Activated T-cell treated with anti-CD3 and anti-CD28 coated beads, Interleukin-2, amount 50 U/mL, for 1 hour (primary cell): Measurements from ENCODE around the gene RFTN1.
"Not testable (repeated sequence)": the region's sequence is repeated elsewhere in the genome, so short reads cannot be mapped to it uniquely, and the experiment has no call there.

Source experiments
- DNase-seq: peaks from one replicate; pipeline ENCODE4 v3.0.0-alpha.2; 2020

Gene RFTN1

DNA sequence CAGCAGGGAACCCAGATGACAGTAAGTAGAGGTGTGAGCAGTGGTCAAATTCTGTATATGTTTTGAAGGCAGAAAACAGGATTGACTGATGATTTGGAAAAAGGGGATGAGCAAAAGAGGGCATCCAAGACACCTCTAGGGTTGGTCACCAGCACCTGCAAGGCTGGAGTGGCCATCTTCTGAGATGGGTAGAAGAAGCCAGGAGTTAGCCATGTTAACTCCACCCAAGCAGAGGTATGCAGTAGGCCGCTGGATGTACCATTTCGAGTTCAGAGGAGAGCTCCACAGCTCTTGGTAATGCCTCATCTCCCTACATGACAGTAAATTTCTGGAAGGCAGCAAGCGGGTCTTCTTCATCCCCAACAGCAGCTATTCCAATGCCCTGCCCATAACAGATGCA, 7.0 kb downstream of the RFTN1 start:
- no peak for DNase-seq

DNA sequence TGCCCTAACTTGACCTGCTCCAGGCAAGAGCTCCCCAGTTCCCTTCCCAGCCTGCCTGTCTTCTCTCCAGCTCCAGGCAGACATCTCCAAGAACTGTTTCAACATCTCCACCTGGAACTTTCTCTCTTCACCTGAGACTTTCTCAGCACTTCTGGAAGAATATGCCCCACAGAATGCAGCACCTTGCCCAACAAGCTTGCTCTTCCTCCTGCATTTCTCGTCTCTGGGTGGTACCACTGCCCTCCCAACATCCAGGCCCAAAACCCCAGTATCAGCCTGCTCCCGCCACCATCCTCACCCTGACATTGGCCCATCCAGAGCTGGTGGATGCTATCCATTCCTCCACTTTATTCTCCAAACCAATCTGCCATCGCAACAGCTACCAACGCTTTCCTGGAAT, 8.8 kb downstream of the RFTN1 start:
- DNase-seq: no peak

DNA sequence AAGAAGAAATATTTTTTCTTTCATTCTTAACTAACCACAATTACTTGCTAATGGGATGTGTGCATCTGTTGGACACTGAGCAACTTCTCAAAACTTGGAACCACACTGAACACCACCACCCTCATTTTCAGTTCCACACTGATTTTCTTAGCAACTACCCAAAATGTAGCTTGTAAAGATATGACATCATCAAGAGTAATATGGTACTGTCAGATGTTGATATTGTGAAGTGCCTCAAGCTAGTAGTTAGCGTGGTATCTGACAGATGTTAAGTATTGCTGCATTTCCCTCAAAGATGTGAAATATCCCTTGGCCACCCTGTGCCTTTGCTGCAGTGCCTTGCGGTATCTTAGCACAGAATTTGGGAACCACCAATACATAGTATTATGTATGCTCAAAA, 9.3 kb downstream of the RFTN1 start:
- no peak for DNase-seq

DNA sequence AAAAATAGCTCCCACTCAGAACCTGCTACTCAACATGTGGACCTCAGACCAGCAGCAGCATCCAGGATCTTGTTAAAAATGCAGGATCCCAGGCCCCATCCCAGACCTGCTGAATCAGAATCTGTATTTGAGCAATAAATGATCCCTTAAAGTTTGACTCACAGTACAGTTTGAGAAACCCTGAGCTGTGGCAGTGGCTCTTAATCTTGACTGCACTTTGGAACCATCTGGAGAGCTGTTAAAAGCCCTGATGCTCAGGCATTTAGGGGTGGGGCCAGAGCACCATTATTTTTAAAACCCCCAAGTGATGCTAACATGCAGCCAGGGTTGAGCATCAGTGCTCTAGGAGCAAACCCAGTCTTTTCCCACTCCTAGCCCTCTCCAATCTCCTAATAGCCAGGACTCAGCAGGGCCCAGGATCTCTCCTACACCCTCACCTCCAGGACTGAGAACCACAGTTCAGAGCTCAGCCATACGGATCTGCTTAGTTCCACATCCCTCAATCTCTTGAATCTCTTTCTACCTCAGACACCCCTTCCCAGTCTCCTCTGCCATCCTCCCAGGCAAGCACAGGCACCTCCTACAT, 10.2 kb downstream of the RFTN1 start:
- DNase-seq: no peak

DNA sequence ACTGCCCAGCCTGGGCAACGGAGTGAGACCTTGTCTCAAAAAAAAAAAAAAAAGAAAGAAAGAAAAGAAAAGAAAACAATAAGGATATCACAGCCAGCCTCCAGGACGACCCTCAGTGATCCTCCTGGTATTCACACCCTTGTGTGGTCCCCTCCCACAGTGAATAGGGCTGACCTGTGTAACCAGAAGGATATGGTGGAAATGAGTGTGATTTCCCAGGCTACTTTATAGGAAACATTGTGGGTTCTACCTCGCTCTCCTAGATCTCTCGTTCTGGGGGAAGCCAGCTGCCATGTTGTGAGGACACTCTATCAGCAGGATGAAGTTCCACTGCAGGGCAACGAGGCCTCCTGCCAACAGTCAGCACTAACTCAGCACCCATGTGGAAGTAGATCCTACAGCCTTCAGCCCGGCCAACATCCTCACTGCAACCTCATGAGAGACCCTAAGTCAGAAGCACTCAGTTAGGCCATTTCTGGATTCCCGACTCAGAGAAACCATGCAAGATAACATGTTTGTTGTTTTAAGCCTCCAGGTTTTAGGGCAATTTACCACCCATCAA, 11.1 kb downstream of the RFTN1 start:
- no peak for DNase-seq

DNA sequence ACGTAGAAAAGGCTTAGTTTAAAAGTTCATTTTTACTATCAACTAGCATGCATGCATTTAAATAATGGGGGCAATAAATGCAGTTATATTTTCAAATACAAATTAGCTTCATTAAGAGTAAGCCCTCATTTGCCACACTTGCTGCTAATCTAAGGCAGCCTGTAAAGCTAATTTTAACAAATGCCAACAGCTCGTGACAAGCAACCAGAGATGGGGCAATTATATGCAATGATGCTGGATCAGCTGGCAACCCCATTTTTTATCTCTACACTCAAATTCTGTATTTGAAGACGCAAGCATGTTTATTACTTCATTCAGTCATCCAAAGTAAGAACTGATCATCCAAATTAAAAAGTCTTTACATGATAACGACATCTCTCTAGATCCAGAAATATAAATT, 12.1 kb downstream of the RFTN1 start:
- DNase-seq: no peak

DNA sequence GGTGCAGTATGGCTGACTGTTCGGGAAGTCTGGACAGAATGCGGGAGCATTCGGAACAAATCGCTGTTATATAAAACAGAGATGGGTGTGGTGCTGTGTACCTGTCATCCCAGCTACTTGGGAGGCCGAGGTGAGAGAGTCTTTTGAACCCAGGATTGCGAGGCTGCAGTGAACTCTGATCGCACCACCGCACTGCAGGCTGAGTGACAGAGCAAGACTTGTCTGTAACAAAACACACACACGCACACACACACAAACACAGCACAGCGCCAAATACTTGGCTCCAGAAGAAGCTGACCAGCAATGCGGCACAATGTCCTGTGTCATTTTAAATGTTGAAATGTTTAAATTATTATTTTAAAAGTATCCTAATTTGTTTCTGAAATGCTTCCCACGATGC, 12.6 kb downstream of the RFTN1 start:
- no peak for DNase-seq

DNA sequence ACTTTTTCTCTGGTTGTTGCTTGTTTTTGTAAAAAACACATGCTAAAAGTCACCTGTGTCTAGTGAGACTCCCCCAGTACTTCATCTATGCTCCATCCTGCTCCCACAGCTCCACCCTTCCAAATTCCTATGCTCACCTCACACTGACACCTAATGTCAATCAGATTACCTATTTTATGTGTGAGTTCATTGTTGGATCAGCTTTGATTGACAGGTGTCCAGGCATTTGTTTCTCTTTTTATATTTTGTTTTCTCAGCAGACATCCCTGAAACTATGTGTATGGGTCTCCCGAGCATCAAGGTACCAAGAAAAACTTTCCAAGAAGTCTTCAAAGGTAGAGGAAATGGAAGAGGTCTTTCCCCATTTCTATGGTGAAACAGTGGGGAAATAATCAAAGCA, 13.4 kb downstream of the RFTN1 start:
- no peak for DNase-seq

DNA sequence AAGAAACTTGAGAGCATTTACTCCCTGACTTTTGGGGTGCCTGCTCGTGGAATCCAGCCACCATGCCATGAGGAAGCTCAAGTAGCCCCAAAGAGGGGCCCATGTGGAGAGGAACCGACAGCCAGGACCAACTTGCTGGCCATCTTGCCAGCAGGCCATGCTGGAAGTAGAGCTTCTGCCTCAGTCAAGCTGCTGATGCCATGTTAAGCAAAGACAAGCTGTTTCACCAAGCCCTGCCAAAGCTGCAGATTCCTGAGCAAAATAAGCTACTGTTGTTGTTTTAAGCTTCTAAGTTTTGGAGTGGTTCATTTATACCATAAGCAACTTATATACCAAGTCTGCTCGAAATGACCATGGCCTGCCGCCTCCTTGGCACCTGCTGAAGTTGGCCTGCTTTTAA, 14.1 kb downstream of the RFTN1 start:
- no peak for DNase-seq

DNA sequence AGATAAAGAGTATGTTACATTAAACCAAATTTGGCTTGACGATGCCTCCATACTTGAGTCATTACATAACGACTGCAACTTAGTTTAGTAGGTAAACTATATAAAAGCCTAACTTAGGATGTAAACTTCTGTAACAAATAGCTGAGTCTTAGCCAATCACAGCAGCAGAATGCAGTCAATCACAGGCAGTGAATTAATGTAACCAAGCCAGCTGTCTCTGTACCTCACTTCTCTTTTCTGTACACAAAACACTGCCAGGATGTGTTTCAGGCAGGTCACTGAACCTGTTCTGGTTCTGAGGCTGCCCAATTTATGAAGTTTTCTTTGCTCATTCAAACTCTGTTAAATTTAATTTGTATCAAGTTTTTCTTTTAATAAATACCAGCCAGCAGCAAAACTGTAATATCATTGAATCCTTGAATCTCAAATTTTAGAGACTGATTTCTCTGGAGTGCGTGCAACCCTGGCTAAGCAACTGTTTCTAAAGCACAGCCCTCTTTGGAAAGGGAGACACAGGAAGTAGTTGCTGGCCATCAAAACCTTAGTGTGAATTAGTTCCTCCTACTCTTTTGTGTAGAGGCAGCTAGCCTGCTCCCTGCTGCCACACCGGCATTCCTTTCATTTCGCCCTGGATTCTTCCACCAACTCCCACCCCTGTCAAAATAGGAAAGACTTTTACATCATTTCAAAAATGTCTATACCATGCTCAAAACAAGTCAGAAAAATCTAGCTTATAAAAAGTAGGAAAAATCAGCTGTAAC, 15.2 kb downstream of the RFTN1 start:
- no peak for DNase-seq

DNA sequence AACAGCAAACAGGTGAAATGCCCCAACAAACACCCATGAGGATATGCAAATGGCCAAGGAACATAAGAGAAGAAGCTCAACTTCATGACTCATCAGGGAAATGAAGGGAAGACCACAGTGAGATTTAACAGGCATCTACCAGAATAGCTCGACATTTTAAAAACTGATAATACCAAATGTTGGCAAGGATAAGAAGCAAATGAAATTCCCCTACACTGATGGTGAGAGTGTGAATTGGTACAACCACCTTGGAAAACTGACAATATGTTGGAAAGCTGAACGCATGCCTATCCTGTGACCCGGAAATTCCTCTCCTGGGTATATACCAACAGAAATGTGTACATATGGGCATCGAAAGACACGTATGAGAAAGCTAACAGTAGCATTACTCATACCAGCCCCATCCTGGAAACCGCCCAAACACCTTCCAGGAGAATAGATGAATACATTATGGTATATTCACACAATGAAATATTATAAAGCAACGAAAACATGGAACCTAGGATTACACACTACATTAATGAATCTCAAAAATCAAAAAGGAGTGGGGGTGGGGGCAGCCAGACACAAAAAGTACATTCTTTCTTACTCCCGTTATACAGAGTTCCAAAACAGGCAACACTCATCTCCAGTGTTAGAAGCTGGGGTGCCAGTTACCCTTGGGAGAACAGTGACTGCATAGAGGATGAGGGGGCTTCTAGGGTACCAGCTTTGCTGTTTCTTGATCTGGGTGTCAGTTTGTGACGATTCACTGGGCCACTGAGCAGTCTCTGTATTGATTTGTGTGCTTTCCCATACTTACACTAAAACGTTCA, 16.9 kb downstream of the RFTN1 start:
- DNase-seq: no peak

DNA sequence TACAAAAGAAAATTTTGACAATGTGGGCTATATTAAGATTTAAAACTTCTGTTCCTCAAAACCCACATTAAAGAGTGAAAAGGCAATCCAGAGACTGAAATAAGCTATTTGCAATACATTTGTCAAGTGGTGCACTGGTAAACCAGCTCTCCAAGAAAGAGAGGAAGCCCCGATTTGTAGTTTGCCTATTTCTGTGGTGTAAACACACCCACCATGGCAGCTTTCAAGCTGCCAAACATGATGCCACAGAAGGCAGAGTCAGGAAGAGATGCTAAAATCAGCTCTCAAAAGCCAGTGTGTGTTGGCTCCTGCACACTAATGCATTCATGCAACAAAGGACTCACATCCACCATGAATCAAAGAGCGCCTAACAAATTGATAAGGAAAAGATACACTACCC, 17.5 kb downstream of the RFTN1 start:
- DNase-seq: no peak

DNA sequence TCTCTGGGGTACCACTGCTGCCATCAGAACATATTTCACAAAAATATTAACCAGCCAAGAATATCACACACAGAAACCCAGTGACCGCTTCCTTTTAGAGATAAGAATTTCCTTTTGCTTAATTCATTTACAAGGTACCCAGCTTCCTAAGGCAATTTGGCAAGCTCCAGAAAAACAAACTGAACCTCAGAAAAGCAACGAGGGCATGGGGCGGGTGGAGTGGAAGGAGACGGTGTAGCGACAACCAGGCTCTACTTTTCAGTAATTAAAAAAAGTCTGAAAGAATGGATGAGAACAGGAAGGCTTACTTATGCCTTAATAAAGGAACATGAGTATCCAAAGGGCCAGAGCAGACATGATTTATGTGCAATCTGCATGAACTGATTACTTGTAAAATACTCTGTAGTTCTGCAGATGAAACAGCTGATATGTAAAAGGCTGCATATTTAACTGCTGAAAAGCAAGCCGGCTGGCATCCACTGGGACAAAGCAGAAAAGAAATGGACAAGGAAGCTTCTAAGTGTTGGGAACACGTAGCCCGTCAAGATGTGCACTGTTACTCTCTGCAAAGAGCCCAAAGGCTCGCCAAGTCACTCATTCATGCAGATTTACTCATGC, 18.6 kb downstream of the RFTN1 start:
- DNase-seq: no peak

DNA sequence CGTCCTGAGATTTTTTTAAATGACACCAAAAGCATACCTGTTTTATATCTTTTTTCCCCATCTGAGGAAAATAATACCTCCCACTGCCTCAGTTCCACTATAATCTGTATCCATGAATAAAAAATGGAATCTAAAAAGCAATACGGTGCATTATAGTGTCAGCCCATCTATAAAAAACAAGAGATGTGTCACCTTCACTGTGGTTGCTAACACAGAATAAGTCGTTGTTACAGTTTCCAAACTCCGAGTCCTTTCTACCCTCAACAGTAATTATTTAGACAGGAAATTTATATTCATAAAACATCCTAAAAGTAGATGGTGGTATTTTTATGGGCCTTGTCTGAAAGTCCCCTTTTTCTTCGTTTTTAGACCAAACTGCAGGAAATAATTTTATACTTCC, 19.4 kb downstream of the RFTN1 start:
- no peak for DNase-seq

DNA sequence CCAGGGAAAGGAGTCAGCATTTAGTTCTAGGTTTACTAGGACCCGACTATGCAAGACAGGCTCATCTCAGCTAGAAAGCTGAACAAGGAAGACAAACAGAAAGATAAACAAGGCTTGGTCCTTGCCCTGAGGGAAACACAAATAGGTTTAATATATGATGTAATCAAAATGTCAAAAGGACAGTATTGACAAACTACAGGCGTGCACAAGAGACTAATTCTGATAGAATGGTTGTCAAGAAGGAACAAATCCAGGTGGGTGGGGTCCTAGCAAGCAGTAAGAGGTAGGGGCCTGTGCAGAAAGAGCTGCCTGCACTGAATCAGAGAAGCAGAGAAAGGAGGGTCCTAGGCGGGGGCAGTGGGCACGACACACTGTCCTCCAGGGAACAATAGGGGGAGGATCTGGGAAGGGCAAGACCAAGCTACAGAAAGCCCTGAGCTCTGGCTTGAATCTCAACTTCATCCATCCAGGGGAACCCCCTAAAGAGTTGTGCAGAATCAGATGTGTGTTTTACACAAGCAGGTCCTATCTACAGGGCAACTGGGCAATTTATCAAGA, 23.4 kb downstream of the RFTN1 start:
- no peak for DNase-seq

DNA sequence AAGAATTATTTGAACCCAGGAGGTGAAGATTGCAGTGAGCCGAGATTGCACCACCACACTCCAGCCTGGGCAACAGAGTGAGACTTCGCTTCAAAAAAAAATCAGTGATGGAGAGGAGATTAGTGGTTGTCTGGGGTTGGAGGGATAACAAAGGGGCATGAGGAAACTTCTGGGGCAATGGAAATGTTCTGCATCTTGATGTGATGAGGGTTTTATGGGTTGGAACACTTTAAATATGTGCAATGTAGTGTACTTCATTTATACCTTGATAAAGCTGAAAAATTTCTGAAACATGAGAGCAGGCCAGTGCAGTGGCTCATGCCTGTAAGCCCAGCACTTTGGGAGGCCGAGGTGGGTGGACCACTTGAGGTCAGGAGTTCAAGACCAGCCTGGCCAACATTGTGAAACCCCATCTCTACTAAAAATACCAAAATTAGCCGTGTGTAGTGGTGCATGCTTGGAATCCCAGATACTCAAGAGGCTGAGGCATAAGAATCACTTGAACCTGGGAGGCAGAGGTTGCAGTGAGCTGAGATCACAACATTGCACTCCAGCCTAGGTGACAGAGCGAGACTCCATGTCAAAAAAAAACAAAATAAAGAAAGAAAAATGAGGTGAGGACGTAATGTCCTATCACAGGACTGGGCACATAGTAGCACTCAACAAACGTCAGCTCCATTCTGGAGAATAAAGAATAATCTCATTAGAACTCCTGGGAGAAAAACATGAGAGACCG, 24.0 kb downstream of the RFTN1 start:
- DNase-seq: not testable (repeated sequence)

DNA sequence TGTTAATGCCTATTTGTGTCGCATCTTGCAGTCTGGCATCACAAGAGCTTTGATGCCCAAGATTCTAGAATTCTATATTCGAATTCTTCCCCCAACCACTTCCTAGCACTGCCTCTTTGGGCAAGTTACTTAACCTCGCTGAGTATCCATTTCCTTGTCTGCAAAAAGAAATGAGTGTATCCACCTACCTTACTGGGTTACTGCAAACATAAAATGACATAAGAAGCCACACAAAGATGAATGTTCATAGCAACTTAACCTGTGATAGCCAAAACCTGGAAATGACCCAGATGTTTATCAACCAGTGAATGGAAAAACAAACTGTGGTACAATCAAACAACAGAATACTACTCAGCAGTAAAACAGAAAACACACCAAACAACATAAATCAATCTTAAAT, 24.9 kb downstream of the RFTN1 start:
- no peak for DNase-seq

DNA sequence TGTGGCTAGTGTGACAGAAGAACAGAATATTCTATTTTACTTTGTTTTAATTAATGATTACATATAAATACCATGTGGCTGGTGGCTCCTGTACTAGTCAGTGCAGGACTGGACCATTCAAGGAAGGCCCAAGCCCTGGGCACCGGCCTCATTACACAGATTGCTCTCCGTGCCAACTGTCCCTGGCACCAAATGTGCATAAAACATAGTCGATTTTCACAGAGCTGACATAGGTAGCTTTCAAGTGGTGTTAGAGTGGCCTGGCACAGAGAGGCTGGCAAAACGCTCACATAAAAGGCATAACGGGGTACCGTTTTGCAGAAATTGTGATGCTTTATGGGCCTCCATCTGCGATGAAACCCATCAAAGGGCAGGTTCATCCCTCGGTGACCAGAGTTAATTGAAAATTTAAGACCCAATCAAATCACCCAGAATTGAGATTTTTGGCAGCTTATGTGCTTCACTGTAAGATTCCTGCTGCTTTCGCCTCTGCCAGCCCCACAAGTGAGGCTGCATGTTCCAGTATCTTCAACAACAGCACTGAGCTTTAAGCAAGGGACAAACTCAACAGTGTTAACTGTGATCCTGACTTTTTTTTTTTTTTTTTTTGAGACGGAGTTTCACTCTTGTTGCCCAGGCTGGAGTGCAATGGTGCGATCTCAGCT, 25.9 kb downstream of the RFTN1 start:
- no peak for DNase-seq

DNA sequence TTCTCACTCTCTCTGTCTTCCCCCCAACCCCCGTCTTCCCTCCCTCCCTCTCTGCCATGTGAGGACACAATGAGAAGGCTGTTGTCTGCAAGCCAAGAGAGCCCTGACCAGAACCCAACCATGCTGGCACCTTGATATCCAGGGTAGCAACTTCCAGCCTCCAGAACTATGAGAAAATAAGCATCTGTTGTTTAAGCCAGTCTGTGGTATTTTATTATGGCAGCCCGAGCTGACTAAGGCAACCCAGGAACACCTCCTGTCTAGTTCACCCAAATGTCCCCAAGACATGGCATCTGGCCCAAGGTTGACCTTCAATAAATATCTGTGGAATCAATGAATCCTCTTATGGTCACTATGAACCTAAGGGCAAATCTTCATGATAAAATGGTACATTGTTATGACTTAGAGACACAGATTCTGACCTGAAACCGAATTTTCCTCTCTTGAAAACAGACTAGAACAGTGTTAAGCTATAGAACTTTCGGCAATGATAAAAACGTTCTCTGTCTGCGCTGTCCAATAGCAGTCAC, 26.5 kb downstream of the RFTN1 start:
- no peak for DNase-seq

DNA sequence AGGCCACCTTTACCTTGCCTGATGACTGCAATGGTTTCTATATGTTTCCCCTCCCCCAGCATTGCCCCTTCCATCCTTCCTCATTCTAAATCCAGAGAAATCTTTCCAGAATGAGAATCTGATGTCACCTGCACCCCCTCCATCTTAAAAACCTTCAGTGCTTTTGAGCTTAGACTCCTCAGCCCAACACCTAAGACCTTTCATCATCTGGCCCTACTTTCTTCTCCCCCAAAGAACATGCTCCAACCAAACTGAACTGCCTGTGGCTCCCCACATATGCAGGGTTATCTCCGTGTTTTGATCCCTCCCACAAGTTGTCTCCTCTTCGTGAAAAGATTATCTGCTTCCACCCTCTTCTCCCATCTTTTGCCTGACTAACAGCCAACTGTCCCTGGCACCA, 27.3 kb downstream of the RFTN1 start:
- DNase-seq: no peak

DNA sequence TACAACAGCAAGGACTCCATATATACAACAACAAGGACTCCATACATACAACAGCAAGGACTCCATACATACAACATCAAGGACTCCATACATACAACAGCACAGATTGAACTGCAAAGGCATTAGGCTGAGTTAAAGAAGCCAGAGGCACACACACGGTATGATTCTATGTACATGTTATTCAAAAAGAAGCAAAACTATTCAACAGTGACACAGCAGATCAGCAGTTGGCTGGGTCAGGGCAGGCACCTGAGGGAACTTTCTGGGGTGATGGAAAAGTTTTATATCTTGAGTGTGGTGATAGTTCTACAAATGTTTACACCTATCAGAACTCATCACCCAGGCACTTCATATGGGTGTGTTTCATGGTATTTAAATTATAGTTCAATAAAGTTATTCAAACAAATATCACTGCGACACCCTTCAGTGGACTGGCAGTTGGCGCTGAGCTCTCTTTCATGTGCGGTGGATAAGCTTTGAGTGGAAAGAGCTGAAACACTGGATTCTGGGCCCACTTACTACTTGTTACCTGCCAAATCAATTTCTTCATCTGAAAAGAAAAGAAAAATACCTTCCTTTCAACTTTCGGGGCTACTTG, 28.0 kb downstream of the RFTN1 start:
- no peak for DNase-seq
